Measurements from ENCODE around the gene PKN3.
"Not testable (repeated sequence)": the region's sequence is repeated elsewhere in the genome, so short reads cannot be mapped to it uniquely, and the experiment has no call there.

Gene PKN3

GRCh38 chr9:128702445-128702948, at the start of gene PKN3:
Gene PKN3 (plus strand): TSS chr9:128702503. CDS start chr9:128702916, 413 bp downstream.
- DNase-seq: peak; percentile 80

GRCh38 chr9:128653908-128654307, 48.4 kb upstream of the PKN3 start:
- no peak for DNase-seq

GRCh38 chr9:128654481-128654880, 47.8 kb upstream of the PKN3 start:
- no peak for DNase-seq

- DNase-seq: peak; percentile 97
These were observed 45.6 kb upstream of the PKN3 start, which contains the start of gene DYNC2I2 for GRCh38 chr9:128656416-128657343. Gene DYNC2I2 (minus strand): TSS chr9:128656847. CDS start chr9:128656726, 121 bp downstream.

GRCh38 chr9:128657344-128657704, 45.0 kb upstream of the PKN3 start:
- no peak for DNase-seq

- no peak for DNase-seq
These were observed 44.5 kb upstream of the PKN3 start for GRCh38 chr9:128657796-128658195.

GRCh38 chr9:128666481-128666941, 35.8 kb upstream of the PKN3 start:
- not testable (repeated sequence) for DNase-seq

GRCh38 chr9:128669786-128670185, 32.5 kb upstream of the PKN3 start:
- no peak for DNase-seq

GRCh38 chr9:128675382-128675781, 26.9 kb upstream of the PKN3 start:
- DNase-seq: no peak

- DNase-seq: no peak
These were observed 24.5 kb upstream of the PKN3 start for GRCh38 chr9:128677794-128678193.

- peak; percentile 54 for DNase-seq
These were observed 18.8 kb upstream of the PKN3 start for GRCh38 chr9:128683340-128684064.

- no peak for DNase-seq
These were observed 18.3 kb upstream of the PKN3 start for GRCh38 chr9:128684065-128684324.

GRCh38 chr9:128684325-128685199, 17.7 kb upstream of the PKN3 start:
- peak; percentile 78 for DNase-seq

GRCh38 chr9:128685636-128686489, 16.4 kb upstream of the PKN3 start:
- peak; percentile 81 for DNase-seq

GRCh38 chr9:128687453-128687852, 14.8 kb upstream of the PKN3 start:
- DNase-seq: no peak

GRCh38 chr9:128688501-128689292, 13.6 kb upstream of the PKN3 start, which contains the start of gene SET:
Gene SET (plus strand): TSS chr9:128689222. CDS start chr9:128689583, 361 bp downstream.
- DNase-seq: peak; percentile 93

GRCh38 chr9:128689293-128689774, 13.0 kb upstream of the PKN3 start:
- DNase-seq: no peak

GRCh38 chr9:128689820-128690683, 12.3 kb upstream of the PKN3 start:
- peak; percentile 24 for DNase-seq

GRCh38 chr9:128690684-128691034, 11.6 kb upstream of the PKN3 start:
- DNase-seq: no peak

GRCh38 chr9:128693738-128694137, 8.6 kb upstream of the PKN3 start:
- not testable (repeated sequence) for DNase-seq

Data from inflammatory macrophage treated with lipopolysaccharide for 4 hours (primary cell).